CD4-positive, alpha-beta T cell treated with Interleukin-2 at 100 ng/mL for 4 hours (primary cell): Measurements from ENCODE around the gene CBX5.
"Not testable (repeated sequence)": the region's sequence is repeated elsewhere in the genome, so short reads cannot be mapped to it uniquely, and the experiment has no call there.

Source experiments
- DNase-seq: peaks from one replicate; pipeline ENCODE4 v3.0.0-alpha.2; 2020; ENCODE audit warnings: low spot score

The CBX5 gene

DNA sequence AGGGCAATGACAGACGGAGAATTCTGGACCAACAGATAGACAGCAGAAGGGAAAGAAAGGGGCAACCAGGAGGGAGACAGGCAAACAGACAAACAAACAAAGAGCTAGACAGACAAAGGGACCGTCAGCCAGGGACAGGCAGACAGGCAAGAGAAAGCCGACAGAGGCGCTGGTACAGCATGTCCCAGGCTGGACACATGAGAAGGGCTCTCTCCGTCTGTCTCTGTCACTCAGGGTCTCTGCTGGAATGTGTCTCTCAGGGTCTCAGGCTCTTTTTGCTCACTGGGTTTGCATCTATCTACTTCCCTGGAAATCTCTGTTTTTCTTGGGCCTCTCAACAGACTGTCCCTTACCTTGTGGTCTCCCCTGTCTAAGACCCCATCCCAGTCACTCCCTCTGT, 82.9 kb downstream of the CBX5 start:
- DNase-seq: no peak

DNA sequence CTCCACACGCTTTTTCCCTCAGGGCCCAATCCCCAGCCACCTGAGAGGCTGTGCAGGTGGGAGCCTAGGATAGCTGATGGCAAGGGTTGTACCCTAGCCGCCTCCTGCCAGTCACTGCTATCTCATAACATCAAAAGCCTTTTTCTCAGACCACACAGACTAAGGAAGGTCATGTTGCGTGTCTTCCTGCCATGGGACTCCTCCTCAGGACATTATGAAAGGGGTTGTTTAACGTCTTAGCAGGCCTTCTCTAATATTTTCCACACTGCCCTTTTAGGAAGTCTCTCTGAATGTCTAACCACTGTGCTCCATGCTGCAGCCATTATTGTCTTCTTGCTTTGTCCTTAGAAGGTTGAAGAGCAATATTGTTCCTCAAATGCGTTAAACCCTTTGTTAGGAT, 83.5 kb downstream of the CBX5 start:
- no peak for DNase-seq

DNA sequence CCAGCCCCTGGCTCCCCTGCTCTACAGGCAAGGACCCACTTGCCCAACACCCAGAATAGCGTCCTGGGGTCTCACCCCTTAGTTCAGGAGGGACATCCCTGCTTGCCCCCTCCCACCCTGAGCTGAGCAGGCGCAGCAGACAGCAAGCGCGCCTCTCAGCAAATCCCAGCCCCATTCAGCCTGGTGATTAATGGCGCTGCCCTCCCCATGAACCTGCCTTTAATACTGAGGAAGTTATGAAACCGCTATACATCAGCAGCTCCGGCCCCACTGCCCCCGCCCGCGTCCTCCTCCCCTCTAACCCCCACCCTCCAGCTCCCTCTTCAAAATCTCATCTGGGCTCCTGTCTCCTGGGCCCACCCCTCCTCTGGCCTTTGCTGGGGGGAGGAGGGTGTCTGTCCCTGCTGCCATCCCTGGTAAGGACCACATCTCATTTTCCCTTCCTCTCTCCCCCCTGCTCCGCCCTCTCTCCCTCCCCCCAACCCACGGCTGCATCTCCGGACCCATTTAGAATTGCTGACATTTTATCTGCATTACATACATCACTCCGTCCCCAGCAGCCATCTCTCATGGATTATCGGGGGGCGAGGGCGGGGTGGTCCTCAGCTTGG, 84.1 kb downstream of the CBX5 start:
- DNase-seq: no peak

DNA sequence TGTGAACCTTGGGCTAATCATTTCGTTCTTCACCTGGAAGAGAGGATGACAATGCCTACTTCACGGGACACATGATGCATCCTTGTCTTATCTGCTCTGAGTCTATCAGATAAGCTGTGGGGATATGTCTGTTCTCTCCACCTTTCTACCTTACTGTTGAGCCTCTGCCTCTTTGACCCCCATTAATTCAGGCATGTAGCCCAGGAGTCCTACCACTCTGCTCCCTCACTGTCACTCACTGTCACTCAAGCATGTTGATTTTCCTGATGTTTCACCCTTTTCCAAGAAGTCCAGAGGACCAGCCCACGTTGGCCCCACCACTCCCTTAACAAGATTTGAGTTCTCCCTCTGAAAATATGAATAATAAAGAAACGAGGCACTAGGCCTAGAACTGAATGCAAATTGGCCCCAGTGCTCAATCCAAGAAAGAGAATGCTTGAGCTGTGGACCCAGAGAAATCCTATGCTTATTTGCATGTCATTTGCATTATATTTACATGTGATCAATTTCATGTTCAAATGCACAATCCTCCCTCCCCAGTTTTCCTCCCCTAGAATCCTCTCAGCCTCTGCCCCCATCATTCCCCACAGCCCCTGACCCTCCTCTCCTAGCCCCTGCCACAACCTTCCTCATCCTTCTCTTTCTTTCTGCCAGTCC, 84.7 kb downstream of the CBX5 start:
- DNase-seq: no peak

DNA sequence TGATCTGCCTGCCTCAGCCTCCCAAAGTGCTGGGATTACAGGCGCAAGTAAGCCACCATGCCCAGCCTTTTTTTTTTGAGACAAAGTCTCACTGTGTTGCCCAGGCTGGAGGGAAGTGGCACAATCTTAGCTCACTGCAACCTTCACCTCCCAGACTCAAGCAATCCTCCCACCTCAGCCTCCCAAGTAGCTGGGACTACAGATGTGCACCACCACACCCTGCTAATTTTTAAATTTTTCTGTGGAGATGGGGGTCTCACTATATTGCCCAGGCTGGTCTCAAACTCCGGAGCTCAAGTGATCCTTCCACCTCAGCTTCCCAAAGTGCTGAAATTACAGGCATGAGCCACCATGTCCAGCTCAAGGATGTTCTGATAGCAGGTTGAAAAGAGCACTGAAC, 85.3 kb downstream of the CBX5 start:
- DNase-seq: not testable (repeated sequence)

DNA sequence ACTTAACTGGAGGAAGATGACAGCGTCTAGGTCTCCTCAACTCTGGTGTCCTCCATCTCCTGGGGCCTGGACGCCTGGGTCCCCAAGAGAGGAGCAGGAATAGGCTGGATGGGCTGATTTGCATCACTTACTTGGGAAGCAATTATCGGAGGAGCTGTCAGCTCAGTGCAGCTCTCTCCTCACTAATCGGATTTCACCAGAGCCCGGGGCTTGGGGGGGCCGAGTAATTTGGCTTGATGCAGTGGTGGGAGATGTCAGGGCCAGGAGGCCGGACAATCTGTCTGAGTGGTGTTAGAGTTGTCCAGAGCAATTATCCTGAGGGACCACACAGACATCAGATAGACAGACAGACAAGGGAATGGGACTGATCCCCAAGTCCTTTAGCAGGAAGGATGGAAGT, 86.5 kb downstream of the CBX5 start:
- DNase-seq: no peak

DNA sequence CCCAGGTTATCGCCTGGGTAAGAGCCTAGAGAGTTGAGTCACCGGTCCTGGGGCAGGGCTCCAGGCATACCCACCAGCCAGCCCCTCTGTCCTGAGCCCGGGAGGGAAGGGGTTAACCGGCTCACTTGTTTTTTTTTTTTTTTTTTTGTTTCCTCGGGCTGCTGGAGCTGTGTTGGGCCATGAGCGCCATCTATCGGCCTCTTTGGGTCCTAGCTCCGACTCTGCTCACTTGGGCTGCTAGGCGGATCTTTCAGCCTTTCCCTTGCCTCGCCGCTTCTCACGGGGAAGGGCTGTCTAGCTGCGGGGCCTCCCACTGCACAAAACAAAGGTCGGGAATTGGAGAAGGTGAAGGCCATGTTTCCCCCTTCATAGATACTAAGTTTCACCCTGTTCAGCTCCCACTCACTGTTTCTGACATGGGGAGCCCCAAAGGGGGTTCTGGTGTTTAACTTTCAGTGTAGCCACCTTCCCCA, 88.3 kb downstream of the CBX5 start:
- DNase-seq: peak; percentile 82

DNA sequence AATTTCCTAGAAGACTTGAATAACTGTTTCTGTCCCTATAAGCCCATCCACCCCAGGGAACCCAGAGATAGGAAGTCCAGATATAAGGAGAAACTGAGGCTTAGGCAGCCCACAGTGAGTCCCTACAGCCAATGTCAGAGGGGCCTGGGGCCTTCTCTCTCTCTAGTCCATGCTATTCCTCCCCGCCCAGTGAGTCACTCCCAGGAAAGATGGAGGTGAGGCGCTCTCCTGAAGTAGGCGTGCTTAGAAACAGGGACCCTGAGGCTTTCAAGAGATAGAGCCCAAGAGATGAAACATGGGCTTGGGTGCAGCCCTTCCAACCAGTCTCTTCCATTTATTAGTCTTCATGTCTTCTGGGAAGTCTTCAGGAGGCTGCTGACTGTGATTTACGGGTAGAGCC, 88.8 kb downstream of the CBX5 start:
- no peak for DNase-seq

DNA sequence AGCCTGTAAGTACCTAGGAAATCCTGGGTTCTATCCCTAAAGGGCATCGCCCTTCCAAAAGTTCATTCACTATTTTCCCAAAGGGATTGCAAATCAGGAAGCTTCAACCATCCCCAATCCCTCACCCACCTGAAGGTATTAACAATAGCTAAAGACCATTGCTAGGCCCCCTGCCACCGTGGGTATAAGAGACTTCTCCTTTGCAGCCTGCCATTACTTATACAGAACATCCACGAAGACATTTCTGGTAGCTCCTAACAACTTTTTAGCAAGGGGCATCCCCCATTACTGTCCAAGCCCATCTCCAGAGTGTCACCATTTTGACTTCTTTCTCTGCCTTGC, 90.8 kb downstream of the CBX5 start:
- DNase-seq: no peak

DNA sequence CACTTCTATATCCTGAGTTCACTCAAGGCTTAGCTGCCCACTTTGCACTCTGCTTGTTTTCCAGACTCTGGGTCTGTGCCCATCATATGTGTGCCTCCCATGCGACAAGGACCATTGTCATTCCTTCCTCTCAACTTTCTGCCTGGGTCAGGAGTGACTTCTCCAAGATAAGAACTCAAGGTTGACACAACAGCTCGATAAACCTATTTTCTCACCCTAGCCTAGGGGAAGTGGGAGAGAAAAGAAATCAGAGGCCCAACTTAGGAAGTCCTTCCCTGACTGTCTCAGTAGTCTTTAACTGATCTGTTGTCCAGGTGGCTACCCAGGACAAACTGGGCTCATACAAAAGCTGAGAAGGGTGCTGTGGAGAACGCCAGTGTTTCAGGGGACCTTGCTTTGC, 92.8 kb downstream of the CBX5 start:
- no peak for DNase-seq

DNA sequence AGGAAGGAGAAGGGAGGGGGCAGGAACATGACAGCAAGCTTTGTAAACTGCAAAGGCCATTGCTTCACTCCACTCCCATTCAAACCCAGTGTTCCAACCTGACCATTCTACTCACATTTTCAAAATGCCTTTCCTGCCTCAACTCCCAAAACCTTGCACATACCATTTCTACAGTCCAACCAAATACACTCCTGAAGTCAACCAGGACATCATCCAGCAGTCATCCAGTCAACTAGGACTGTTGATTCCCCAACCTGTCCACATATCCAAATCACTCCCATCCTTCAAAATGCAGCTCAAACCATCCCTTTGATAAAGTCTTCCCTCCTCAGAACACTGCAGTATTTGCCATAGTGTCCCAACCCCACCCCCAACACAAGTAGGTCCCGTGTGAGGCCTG, 94.0 kb downstream of the CBX5 start:
- DNase-seq: no peak

DNA sequence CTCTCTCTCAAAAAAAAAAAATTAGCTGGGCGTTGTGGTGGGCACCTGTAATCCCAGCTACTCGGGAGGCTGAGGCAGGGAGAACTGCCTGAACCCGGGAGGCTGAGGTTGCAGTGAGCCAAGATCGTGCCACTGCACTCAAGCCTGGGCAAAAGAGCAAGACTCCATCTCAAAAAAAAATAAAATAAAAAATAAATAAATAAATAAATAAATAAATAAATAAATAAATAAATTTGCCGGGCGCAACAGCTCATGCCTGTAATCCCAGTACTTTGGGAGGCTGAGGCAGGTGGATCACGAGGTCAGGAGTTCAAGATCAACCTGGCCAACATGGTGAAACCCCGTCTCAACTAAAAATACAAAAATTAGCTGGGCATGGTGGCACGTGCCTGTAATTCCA, 94.6 kb downstream of the CBX5 start:
- DNase-seq: not testable (repeated sequence)

DNA sequence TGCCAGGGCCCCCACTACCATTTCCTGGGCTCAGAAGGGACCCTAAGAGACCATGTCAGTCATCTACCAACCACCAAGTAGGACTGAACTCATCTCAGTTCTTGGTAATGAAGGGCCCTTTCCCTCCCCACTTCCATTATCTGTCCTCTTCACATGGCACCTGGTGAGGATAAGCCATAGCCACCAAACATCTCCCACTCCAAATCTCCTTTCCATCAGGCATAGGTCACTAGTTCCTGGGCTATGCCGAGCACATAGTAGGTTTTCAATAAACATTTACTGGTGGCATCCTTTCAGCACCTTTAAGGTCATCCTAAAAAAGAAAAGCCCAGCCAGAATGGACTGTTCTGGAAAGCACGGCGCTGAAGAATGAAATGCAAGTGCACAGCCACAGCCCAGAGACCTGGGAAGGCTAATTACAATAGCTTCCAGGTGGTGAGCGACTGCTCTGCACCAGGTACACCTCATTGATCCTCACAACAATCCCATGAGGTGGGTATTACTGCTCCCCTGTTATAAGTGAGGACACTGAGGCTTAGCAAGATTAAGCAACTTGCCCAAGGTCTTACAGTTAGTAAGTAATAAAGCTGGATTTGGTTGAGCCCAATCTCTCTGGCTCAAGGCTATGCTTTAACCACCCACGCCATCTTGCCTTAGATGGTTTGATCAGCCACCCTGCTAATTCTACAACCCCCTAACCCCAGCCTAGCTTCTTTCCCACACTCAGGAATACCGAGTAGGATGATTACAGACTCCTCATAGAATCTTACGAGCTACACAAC, 95.7 kb downstream of the CBX5 start:
- DNase-seq: no peak

DNA sequence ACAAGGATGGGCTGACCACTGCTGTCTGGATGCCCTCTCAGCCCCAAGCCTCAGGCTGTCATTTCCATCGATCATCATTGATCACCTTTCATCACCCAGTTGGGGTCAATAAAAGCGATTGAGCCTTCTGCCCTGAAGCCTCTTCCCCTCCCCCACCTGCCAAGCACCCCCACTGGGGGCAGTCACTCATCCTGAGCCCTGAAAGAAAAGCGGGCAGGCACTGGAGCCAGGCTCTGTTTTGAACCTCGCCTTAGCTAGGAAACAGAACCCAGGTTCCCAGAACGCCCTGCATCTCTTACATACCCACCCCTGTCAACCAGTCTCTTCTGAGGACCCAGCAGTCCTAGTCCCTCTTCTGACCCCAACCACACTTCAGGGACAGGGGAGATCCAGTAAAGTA, 96.9 kb downstream of the CBX5 start:
- DNase-seq: no peak

DNA sequence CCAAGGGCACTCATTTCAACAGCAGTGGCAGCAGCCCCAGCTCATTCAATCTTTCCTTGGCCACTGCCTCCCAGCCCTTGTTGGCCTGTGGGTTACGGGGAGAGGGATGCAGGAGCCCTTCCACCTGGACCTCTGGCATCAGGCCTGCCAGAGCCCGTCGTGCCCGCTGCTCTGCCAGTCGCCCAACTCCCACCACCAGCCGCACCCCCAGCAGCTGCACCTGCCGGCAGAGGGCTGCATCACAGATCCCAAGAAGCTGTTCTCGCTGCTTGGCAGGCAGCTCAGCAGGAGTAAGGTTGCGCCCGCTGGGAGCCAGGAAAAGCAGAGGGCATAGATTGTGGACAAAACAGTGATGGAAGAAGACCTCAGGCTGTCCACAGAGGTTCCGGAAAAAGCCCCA, 97.8 kb downstream of the CBX5 start:
- DNase-seq: no peak
